Activated CD4-positive, alpha-beta memory T cell treated with anti-CD3 and anti-CD28 coated beads for 36 hours (primary cell): ENCODE results near the gene GPSM3. TPM values are rescaled to one million over a fixed set of nuclear protein-coding genes. Genes with fewer than 3 reads are reported as not detected.

ENCODE experiments used
- CTCF ChIA-PET: fragments of 350-600 bp; sonication (Branson Sonifier 250); formaldehyde crosslinking; loops from one replicate; lab custom pipeline; 2021; ENCODE audit warnings: antibody characterized with exemption, inconsistent platforms; lab: Charles Lee
- POLR2A ChIA-PET: fragments of 350-600 bp; sonication (Branson Sonifier 250); formaldehyde crosslinking; loops from one replicate; lab custom pipeline; 2021; ENCODE audit warnings: antibody characterized with exemption; lab: Charles Lee
- DNase-seq: peaks from one replicate; pipeline ENCODE4 v3.0.0-alpha.2; 2020
- H3K27ac Mint-ChIP-seq: one replicate; pipeline ENCODE4 v1.8.0; 2021; ENCODE audit warnings: mixed read lengths
- H3K27me3 Mint-ChIP-seq: one replicate; pipeline ENCODE4 v1.8.0; 2021; ENCODE audit warnings: mixed read lengths
- H3K36me3 Mint-ChIP-seq: one replicate; pipeline ENCODE4 v1.8.0; 2021; ENCODE audit warnings: mixed read lengths
- H3K4me1 Mint-ChIP-seq: one replicate; pipeline ENCODE4 v1.8.0; 2021; ENCODE audit warnings: low read depth, mixed read lengths
- H3K4me3 Mint-ChIP-seq: one replicate; pipeline ENCODE4 v1.8.0; 2021; ENCODE audit warnings: mild to moderate bottlenecking, mixed read lengths
- H3K9me3 Mint-ChIP-seq: one replicate; pipeline ENCODE4 v1.8.0; 2021; ENCODE audit warnings: mixed read lengths
- intact Hi-C: fragments of 100-400 bp; cut with micrococcal nuclease; formaldehyde crosslinking; loops from one replicate; pipeline ENCODE4 v1.15.1; 2023
- total RNA-seq, 2 experiments: library from RNA; stranded (reverse); gene quantifications; one replicate each; pipeline ENCODE4 v1.2.3, GENCODE V29; 2021

Gene GPSM3
- total RNA-seq, 2 experiments from 2014 or later = 117 to 118 TPM

GRCh38 chr6:32167761-32168262 lies 24.6 kb downstream of the GPSM3 start:
- Mint-ChIP-seq H3K9me3 (no peaks in the 10 kb centered on the region), H3K4me1 (peaks cover 3% of the 10 kb centered on the region), H3K36me3 (peaks cover 23% of the 10 kb centered on the region), H3K27me3 (no peaks in the 10 kb centered on the region), H3K4me3 (no peak overlapping the region), H3K27ac (no peak overlapping the region)
- no peak for DNase-seq
- POLR2A ChIA-PET = no interaction called here
- intact Hi-C loops = no loop called here
- CTCF ChIA-PET = no interaction called here

GRCh38 chr6:32167154-32167760 lies 25.2 kb downstream of the GPSM3 start:
- ChIA-PET POLR2A (no interaction called here), CTCF (no interaction called here)
- intact Hi-C loops = no loop called here
- Mint-ChIP-seq H3K9me3 (no peaks in the 10 kb centered on the region), H3K27me3 (no peaks in the 10 kb centered on the region), H3K4me1 (no peaks in the 10 kb centered on the region), H3K4me3 (no peak overlapping the region), H3K27ac (no peak overlapping the region), H3K36me3 (peaks cover 23% of the 10 kb centered on the region)
- DNase-seq = no peak

GRCh38 chr6:32166411-32167061 lies 25.9 kb downstream of the GPSM3 start:
- DNase-seq = no peak
- ChIA-PET POLR2A (no interaction called here), CTCF (no interaction called here)
- intact Hi-C loops = no loop called here
- Mint-ChIP-seq H3K4me3 (no peak overlapping the region), H3K36me3 (peaks cover 23% of the 10 kb centered on the region), H3K27me3 (no peaks in the 10 kb centered on the region), H3K9me3 (no peaks in the 10 kb centered on the region), H3K27ac (no peak overlapping the region), H3K4me1 (no peaks in the 10 kb centered on the region)

GRCh38 chr6:32164295-32164694 lies 28.1 kb downstream of the GPSM3 start, which contains the start of gene EGFL8:
Gene EGFL8, plus strand, starts transcription at chr6:32164595. Its CDS starts 1,571 bp downstream, at chr6:32166166.
- no peaks in the 10 kb centered on the region for H3K27me3 Mint-ChIP-seq
- no peak within 1 kb of the TSS for H3K4me3 Mint-ChIP-seq
- H3K9me3 Mint-ChIP-seq = no peaks in the 10 kb centered on the region
- intact Hi-C loops = no loop called here
- no peak within 1 kb of the TSS for H3K27ac Mint-ChIP-seq
- H3K36me3 Mint-ChIP-seq = peaks cover 12% of the 10 kb centered on the region
- ChIA-PET CTCF (interaction anchor here (1.4 kb wide), 1 partner anchor 10 kb away, joined by 4 read pairs; no protein-coding TSS in a partner anchor), POLR2A (no interaction called here)
- H3K4me1 Mint-ChIP-seq = no peaks in the 10 kb centered on the region
- DNase-seq = no peak

GRCh38 chr6:32163559-32164258 lies 28.7 kb downstream of the GPSM3 start:
- no peak overlapping the region for H3K27ac Mint-ChIP-seq
- H3K27me3 Mint-ChIP-seq = no peaks in the 10 kb centered on the region
- H3K4me3 Mint-ChIP-seq = no peak overlapping the region
- no peaks in the 10 kb centered on the region for H3K9me3 Mint-ChIP-seq
- H3K4me1 Mint-ChIP-seq = no peaks in the 10 kb centered on the region
- H3K36me3 Mint-ChIP-seq = peaks cover 9% of the 10 kb centered on the region
- CTCF ChIA-PET = interaction anchor here (1.4 kb wide), 1 partner anchor 9 kb away, joined by 4 read pairs; no protein-coding TSS in a partner anchor
- POLR2A ChIA-PET = no interaction called here
- intact Hi-C loops = no loop called here
- DNase-seq = no peak

GRCh38 chr6:32158052-32158451 lies 34.4 kb downstream of the GPSM3 start:
- no peak overlapping the region for H3K27ac Mint-ChIP-seq
- POLR2A ChIA-PET = no interaction called here
- peaks cover 17% of the 10 kb centered on the region for H3K4me1 Mint-ChIP-seq
- H3K9me3 Mint-ChIP-seq = no peaks in the 10 kb centered on the region
- DNase-seq = no peak
- H3K4me3 Mint-ChIP-seq = no peak overlapping the region
- H3K27me3 Mint-ChIP-seq = no peaks in the 10 kb centered on the region
- intact Hi-C loops = no loop called here
- CTCF ChIA-PET = interaction anchor here (0.6 to 2.3 kb wide), 4 partner anchors 27 to 117 kb away, joined by 3 to 9 read pairs (median 3); no protein-coding TSS in a partner anchor
- H3K36me3 Mint-ChIP-seq = peaks cover 10% of the 10 kb centered on the region

- POLR2A ChIA-PET = no interaction called here
- no peak for DNase-seq
- CTCF ChIA-PET = interaction anchor here (2.3 kb wide), 1 partner anchor 38 kb away, joined by 9 read pairs; no protein-coding TSS in a partner anchor
Observed at GRCh38 chr6:32156891-32157290, 35.6 kb downstream of the GPSM3 start.

GRCh38 chr6:32154514-32155161 lies 37.8 kb downstream of the GPSM3 start:
- Mint-ChIP-seq H3K27ac (peak overlapping the region; percentile 79), H3K9me3 (no peaks in the 10 kb centered on the region), H3K4me1 (peaks cover 31% of the 10 kb centered on the region), H3K4me3 (peak overlapping the region; percentile 98), H3K27me3 (peaks cover 13% of the 10 kb centered on the region), H3K36me3 (peaks cover 10% of the 10 kb centered on the region)
- DNase-seq = peak; percentile 78
- POLR2A ChIA-PET = interaction anchor here (1.1 to 1.3 kb wide), 2 partner anchors 24 to 27 kb away, joined by 6 read pairs; partner anchors contain the start of genes ATF6B and FKBPL
- intact Hi-C loops = loop anchor here (1.0 kb wide), 4 partner anchors 24 to 67 kb away; partner anchors contain the start of genes ATF6B and RNF5
- CTCF ChIA-PET = interaction anchor here (0.8 to 1.3 kb wide), 8 partner anchors 10 to 107 kb away, joined by 3 to 10 read pairs (median 4); partner anchors contain the start of genes ATF6B, EGFL8 and FKBPL

More at GRCh38 chr6:32156891-32157290, 35.6 kb downstream of the GPSM3 start:
- no peak overlapping the region for H3K27ac Mint-ChIP-seq
- intact Hi-C loops = no loop called here
- H3K4me1 Mint-ChIP-seq = peaks cover 25% of the 10 kb centered on the region
- H3K36me3 Mint-ChIP-seq = peaks cover 10% of the 10 kb centered on the region
- no peaks in the 10 kb centered on the region for H3K27me3 Mint-ChIP-seq
- H3K9me3 Mint-ChIP-seq = no peaks in the 10 kb centered on the region
- no peak overlapping the region for H3K4me3 Mint-ChIP-seq

- ChIA-PET POLR2A (interaction anchor here (1.1 to 1.3 kb wide), 2 partner anchors 24 to 26 kb away, joined by 6 read pairs; partner anchors contain the start of genes ATF6B and FKBPL), CTCF (interaction anchor here (1.1 to 1.3 kb wide), 7 partner anchors 11 to 106 kb away, joined by 3 to 10 read pairs (median 4); partner anchors contain the start of genes ATF6B, EGFL8 and FKBPL)
- DNase-seq = peak; percentile 87
- Mint-ChIP-seq H3K9me3 (no peaks in the 10 kb centered on the region), H3K36me3 (peaks cover 10% of the 10 kb centered on the region), H3K27me3 (peaks cover 17% of the 10 kb centered on the region), H3K4me1 (peaks cover 35% of the 10 kb centered on the region), H3K27ac (peak within 1 kb of the TSS; percentile 79), H3K4me3 (peak within 1 kb of the TSS; percentile 98)
- intact Hi-C loops = loop anchor here (1.0 kb wide), 4 partner anchors 24 to 67 kb away; partner anchors contain the start of genes ATF6B and RNF5
Observed at GRCh38 chr6:32153564-32154513, 38.6 kb downstream of the GPSM3 start, which contains the start of gene PPT2. Gene PPT2, plus strand, starts transcription at chr6:32154141. Its CDS starts 454 bp downstream, at chr6:32154595.

- Mint-ChIP-seq H3K4me3 (peak overlapping the region; percentile 98), H3K4me1 (peaks cover 41% of the 10 kb centered on the region), H3K9me3 (no peaks in the 10 kb centered on the region), H3K27me3 (peaks cover 24% of the 10 kb centered on the region), H3K36me3 (peaks cover 10% of the 10 kb centered on the region), H3K27ac (no peak overlapping the region)
- ChIA-PET POLR2A (interaction anchor here (0.6 kb wide), 1 partner anchor 18 kb away, joined by 3 read pairs; no protein-coding TSS in a partner anchor), CTCF (interaction anchor here (1.7 to 1.8 kb wide), 2 partner anchors 34 to 42 kb away, joined by 6 to 7 read pairs; no protein-coding TSS in a partner anchor)
- no peak for DNase-seq
- intact Hi-C loops = no loop called here
Observed at GRCh38 chr6:32152769-32153563, 39.5 kb downstream of the GPSM3 start.
